HG02885 (cell line): ENCODE data around the gene SYNE1.
A peak's percentile ranks its signal among the peaks of the same experiment; 100 is the strongest.
"Not testable (repeated sequence)": the region's sequence is repeated elsewhere in the genome, so short reads cannot be mapped to it uniquely, and the experiment has no call there.

Experiments
- ATAC-seq: cut with Tn5 transposase; IDR thresholded peaks from one replicate; pipeline ENCODE4 v1.9.1; 2021; ENCODE audit warnings: mild to moderate bottlenecking; ENCODE audit not compliant: unreplicated experiment, poor library complexity

Gene SYNE1

DNA sequence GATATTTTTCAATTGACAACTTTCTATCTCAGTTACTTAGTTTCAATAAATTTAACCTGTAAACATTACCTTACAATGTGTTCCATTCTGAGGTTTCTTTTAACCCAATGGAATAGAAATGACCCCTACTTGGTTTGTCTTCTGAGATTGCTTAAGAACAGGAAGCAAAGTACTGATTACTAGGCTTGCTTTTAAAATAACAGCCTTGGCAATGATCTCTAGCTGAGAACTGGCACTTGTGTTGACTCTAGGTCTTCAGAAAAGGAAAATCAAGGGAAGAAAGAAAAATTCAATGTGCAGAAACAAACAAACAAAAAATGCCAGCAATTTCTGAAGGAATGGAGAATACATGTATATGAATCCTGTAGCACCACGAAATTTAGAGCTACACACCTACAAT, 66.1 kb downstream of the SYNE1 start:
- no peak for ATAC-seq

DNA sequence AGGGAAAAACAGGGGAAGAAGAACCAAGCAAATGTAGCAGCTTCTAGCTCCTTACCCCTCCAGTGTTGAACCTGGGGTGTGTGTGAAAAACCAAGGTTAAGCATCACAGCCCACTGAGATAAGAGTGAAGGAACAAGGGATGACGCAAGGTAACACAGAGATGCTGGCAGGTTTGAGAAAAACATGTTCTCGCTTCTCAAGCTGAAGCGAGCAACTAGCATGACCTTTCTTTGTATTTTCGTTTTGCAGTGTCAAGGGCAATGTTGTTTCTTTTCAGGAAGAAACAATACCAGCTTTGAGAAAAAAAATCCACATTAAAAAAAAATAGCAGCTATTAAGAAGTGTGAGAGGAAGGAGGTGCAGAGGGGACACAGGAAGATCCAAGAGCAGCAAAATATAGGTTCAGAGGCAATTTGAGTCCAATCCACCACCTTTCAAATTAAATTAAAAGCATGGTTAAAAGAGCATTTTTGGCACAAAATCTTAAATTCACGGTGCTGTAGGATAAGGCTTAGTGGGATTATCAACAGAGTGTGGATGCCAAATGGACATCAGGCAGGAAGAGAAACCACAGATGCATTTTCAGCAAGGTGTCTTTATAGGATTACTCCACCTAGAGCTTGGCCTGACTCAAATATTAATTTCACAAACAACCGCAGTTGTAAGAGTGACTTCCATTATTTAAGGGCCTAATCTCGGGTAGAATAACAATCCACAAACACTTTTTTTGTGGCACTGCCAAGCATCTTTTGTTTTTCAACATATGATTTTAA, 70.9 kb downstream of the SYNE1 start:
- no peak for ATAC-seq

DNA sequence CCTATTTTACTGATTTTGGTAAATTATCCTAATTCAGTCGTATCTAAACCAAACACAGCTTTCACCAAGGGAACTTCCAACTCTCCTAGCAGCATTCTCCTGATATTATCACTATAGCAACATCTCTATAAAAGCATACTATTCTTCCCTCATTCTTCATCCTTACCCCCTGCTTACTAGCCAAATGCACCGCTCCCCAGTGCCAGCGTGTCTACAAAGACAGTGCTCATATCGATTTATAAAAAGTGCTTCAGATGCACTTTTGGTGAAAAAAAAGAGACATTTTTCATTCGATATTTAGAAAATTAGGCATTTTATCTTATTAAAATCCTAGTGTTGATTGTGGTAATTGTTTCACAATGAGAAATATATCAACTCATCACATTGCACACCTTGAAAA, 74.0 kb downstream of the SYNE1 start:
- ATAC-seq: no peak

DNA sequence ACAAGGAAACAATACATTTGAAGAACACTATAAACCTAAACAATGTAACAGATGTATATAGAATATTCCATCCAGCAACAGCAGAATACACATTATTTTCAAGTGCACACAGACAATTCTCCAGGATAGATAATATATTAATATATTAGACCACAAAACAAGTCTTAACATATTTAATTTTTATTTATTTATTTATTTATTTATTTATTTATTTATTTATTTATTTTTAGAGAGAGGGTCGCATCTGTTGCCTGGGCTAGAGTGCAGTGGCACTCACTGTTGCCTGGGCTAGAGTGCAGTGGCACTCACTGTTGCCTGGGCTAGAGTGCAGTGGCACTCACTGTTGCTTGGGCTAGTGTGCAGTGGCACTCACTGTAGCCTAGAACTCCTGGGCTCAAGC, 78.4 kb downstream of the SYNE1 start:
- not testable (repeated sequence) for ATAC-seq

DNA sequence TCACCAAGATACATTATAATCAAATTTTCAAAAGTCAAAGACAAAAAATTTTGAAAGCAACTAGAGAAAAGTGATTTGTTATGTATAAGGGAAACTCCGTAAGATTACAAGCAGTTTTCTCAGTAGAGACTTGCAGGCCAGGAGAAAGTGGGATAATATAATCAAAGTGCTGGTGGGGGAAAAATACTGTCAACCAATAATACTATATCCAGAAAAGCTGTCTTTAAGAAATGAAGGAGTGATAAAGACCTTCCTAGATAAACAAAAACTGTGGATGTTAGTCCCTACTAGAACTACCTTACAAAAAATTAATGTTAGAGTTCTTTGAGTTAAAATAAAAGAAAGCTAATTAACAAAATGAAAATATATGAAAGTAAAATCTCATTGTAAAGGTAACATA, 79.7 kb downstream of the SYNE1 start:
- ATAC-seq: no peak

DNA sequence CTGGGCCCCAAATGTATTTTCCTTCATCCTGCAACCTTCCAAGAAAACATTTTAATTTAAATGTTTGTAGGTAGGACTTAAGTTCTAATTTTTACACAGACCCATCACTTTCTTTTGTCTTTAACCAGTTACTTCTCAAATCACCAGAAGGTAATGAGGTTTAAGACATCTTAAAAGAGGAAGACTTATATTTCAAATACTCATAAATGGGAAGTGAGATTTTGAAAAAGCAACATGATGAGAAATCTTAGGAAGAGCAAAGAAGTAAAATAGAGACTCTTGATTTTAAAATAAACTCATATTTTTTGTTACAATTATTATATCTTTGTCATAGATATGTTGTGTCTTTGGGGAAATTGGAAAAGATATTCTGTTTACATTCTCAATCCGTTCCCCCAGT, 82.3 kb downstream of the SYNE1 start:
- ATAC-seq: no peak

DNA sequence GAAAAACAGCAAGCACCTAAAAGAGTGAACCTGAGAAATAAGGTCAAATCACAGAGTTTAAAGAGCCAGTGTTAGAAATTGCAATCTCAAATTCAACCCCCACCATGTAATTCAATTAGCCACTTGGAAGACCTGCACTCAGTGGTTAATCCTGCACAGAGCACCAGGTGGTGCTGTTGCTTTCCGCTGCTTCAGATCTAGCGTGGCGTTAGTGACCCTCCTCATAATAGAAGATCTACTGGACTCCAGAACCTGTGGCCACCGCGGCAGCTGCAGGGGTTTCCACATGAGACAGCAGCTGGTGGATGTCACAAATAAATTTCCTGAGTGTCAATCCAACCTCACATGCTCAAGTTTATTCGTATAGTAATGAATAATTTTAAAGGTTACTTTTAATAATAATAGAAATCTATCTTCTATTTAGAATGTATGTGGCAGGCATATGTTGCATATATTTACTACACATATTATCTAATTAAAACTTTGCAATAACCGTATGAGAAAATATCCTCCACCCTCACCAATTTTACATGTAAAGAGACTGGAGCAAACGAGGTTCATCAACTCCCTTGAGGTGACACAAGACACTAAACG, 84.4 kb downstream of the SYNE1 start:
- peak; percentile 98 for ATAC-seq

DNA sequence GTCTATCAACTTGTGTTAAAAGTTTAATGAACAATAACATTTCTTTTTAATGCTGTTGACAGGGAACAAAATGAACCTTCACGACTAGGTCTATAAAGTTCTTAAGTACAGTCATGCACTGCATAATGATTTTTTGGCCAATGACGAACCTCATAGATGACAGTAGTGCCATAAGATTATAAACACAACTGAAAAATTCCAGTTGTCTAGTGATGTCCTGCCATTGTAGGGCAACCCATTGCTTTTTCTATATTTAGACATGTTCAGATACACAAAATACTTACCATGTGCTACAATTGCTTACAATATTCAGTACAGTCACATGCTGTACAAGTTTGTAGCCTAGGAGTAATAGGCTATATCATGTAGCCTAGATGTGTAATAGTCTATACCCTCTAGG, 93.6 kb downstream of the SYNE1 start:
- no peak for ATAC-seq

DNA sequence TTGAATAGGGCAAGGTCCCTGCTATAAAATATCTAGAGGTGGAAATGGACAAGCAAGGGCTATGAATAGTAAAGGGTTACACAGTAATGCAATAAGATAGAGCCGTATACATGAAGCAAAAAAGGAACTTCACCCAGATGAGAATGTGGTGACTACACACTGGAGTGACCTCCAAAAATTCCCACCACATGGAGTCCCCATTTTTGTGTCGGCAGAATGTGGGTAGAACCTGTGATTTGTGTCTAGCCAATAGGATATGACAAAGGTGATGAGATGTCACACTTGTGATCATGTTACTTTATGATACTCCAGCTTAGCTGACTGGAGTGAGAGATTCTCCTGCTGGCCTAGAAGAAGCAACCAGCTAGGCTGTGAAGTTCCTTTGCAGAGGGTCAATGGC, 96.8 kb downstream of the SYNE1 start:
- ATAC-seq: no peak

DNA sequence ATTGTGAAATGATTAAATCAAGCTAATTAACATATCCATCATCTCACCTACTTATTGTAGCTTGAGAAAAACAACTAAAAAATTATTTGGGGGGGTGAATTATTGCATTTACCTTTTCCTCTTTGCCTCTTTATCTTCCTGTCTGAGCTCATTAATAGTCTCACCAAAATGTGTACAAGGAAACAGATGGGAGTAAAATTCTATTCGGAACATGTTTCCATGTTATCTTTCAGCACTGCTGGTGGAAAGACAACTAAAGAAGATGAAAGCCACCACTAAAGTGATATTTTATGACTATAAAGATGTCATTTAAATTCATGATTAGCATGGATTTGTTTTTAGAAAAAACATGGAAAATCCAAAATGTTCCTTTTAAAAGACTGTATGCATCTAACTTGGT, 102.6 kb downstream of the SYNE1 start:
- ATAC-seq: no peak

DNA sequence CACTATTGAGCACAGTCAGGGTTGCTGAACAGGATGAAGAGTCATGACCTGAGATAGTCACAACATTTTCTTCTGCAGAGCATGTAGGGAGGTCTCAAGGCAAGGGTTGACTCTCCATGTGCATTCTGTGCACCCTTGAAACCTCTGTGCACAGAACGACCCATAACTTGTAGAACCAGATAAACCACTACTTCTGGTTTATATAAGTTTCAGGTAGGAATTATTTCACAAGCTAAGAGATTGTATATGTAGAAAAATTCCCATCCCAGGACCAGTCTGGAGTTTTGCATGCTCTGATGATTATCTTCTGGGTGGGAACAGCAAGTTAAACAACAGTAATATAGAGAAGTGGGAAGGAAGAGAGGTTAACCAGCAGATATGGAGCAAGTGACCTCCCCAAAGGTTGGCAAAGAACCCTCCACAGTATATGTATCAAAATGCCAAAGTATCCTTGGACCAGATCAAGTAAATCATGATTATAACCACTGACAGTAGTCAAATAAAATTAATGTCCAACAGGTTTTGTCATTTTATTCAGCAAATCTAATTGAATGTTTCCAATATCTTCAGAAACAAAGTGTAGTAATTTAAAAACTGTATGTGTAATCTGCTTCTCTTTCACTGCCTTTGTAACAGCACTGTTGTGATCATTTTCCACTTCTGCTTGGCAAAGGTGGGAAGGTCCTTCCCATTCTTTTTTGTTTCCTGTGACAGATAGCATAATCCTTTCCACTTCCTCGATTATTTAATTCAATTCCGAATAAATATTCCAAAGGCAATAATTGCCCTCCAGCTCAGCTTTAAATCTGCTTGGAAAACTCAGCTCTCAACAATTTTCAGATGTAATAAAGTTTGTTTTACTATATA, 104.4 kb downstream of the SYNE1 start:
- no peak for ATAC-seq

DNA sequence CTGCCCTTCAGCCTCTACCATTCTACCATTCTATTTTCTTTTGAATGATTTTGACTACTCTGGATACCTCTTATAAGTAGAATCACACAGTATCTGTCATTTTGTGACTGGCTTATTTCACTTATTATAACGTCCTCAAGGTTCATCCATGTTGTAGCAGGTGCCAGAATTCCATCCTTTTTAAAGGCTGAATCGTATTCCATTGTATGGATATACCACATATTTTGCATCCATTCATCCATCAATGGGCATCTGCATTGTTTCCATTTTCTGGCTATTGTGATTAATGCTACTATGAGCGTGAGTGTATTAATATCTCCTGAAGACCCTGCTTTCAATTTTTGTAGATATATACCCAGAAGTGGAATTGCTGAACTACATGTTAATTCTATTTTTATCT, 105.5 kb downstream of the SYNE1 start:
- no peak for ATAC-seq

DNA sequence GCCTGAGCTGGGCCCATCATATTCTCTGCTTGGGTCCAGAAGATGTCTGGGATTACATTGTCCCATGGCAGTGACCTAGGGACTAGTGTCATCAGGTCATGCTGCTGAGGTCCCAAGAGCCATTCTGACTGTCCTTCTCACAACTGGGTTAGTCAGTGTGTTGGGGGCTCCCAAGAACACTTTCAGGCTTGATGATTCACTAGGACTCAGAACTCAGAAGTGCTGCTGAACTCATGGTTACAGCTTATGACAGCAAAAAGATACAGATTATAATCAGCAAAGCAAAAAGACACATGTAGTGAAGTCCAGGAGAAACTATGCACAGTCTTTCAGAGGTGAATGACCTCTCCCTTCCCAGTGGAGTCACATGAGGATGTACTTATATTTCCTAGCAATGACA, 107.8 kb downstream of the SYNE1 start:
- no peak for ATAC-seq

DNA sequence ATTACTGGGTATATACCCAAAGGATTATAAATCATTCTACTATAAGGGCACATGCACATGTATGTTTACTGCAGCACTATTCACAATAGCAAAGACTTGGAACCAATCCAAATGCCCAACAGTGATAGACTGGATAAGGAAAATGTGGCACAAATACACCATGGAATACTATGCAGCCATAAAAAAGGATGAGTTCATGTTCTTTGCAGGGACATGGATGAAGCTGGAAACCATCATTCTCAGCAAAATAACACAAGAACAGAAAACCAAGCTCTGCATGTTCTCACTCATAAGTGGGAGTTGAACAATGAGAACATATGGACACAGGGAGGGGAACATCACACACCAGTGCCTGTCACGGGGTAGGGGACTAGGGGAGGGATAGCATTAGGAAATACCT, 123.0 kb downstream of the SYNE1 start:
- not testable (repeated sequence) for ATAC-seq

DNA sequence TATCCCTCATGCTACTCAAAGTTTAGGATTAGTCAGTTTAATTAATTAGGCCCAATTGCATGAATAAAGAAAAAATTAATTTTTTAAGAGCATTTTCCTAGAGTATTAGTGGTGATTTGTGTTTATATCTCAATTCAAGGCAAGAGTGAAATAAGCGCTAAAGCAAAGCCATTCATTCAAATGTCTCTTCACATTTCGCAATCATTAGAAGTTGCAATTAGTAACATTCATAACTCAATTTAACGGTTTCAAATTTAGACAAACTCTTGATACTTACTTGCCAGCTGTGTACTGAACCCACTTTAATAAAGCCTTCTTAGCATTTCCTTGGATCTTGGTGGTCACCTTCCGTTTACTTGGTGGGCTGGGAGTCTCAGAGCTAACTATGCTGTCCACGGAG, 127.2 kb downstream of the SYNE1 start:
- ATAC-seq: no peak

DNA sequence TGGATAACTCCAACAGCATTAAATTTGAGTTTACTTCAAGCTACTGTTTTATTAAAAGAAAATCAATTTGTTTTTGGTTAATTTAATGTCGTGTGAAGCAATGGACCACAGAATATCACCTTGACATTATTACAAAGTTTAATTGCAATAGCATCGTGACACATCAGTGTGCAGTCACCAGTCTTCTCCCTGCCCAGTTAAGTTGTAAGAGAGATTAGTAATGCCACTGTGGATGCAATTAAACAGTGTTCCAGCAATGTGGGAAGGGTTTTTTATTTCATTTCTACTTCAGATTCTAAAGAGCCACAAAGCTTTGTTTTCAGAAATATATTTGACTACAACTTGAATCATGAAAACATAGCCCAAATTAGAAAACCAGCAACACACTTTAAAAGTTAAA, 128.7 kb downstream of the SYNE1 start:
- ATAC-seq: no peak

DNA sequence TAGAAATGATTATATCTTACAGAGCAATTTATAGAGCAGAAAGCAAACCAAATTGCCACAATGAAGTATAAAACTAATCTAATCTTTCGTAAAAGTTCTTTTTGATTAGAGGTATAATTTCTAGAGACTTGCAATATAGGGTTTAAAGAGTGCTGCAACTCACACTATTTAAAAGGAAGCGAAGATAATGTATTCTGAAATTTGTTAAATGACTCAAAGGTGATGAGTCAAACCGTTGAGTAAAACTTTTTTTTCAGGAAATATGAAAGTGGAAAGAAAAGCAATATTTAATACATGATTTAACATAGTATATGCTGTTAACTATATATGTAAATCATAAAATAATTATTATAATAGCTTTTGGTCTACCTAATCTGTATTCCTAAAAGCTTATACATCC, 133.6 kb downstream of the SYNE1 start:
- ATAC-seq: no peak

DNA sequence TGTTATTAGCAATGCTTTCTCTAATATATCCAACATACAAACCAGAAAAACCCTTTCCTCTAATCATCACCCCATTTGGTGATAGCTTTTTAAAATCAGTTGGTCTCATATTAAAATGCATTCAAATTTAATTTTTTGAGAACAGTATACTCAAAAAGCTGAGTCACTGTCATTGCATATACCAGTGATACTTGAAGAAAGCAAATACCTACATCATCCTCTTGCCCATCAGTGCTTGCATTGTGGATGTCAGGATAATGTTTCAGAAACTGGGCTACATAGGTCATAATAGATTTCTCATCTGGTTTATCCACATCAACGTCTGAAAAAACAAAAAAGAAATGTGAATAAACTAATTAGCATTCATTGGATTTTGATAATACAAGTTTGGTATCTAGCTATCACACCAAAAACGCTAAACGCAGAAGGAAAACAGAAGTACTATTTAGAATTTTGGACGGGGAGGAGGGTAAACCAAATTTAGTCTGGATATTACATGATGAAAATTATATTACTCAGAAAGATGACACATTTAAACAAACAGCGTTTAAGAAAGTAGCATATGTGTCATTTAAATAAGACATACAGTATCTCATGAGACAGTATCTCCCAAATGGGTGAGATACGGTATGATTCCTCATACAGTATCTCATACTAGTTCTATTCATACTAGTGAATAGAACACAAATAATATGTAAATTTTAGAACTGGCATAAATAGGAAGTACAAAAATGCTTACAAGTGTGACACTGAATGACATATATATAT, 134.6 kb downstream of the SYNE1 start:
- no peak for ATAC-seq

DNA sequence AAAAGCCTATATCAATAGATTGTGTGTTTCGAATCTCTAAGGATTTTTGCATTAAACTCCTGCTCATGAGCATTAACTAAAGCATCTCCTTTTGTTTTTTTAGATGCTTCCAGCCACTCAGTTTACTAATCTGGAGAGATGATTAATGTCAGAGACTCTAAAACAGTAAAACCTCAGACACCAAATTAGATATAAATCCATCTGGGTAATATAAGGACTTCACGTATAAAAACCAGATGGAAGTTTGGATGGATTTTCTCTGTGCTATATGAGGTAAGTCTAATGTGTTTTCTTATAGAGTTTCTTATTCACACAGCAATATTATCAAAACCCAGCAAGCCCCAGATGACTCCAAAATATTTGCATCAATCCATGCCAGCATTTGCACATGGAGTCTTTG, 137.2 kb downstream of the SYNE1 start:
- no peak for ATAC-seq

DNA sequence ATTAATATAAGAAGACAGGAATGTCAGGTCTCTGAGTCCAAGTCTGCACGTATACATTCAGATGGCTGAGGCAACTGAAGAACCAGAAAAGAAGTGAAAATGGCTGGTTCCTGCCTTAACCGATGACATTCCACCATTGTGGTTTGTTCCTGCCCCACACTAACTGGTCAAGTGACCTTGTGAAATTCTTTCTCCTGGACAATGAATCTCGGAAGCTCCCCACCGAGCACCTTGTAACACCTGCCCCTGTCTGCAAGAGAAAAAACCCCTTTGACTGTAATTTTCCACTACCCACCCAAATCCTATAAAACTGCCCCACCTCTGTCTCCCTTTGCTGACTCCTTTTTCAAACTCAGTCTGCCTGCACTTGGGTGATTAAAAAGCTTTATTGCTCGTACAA, 140.4 kb downstream of the SYNE1 start:
- no peak for ATAC-seq

DNA sequence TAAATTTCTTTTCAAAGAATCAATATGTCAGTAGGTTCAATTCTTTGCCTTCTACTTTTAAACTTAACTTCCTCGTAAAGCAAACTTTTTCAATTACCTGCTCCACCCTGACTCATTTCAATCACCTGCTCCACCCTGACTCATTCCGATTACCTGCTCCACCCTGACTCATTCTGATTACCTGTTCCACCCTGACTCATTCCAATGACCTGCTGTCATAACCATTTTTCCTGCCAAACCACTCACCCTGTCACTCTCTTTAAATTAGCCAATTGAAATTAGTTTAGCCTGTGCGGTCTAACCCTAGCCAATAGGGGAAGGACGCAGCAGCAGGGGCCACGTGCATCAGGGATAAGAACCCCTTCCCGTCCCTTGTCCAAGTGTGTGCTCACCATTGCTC, 141.7 kb downstream of the SYNE1 start:
- ATAC-seq: not testable (repeated sequence)
